ENCODE data around the gene KLHL12.
A peak's percentile ranks its signal among the peaks of the same experiment; 100 is the strongest.

Gene KLHL12

DNA sequence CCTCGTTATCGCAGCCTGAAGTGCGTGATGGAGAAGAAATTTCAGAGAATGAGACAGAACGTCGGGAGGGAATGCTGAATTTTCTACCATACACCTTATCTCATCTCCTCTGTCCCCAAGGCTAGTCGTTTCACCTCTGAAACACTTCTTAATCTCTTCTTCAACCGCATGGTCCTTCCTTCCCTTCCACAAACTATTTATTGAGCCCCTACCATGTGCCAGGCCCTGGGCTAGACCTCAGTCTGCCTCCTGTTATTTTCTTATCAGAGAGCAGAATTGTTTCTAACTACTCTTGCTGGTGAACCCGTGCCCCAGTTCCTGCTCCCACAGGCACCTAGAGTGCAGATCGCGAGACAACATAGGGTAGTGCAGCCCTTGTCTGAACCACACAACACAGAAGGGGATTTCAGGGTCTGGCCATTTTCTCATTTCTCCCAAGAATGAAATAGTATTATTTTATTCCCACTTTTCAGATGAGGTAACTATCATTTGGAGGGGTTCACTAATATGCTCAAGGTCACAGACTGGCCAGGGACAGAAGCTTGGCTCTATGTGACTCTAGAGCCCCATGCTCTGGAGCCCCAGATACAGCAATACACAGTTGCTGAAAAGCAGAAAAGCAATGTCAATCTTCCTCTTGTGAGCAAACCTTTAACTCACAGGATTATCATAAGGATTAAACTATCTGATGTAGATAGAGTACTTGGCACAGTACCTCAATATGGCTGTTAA is 31.7 kb upstream of the KLHL12 start:
- peak overlapping the region; percentile 75 for H3K4me3 ChIP-seq (ENCODE audit: low read length)
- TF ChIP-seq, protein P1, sequence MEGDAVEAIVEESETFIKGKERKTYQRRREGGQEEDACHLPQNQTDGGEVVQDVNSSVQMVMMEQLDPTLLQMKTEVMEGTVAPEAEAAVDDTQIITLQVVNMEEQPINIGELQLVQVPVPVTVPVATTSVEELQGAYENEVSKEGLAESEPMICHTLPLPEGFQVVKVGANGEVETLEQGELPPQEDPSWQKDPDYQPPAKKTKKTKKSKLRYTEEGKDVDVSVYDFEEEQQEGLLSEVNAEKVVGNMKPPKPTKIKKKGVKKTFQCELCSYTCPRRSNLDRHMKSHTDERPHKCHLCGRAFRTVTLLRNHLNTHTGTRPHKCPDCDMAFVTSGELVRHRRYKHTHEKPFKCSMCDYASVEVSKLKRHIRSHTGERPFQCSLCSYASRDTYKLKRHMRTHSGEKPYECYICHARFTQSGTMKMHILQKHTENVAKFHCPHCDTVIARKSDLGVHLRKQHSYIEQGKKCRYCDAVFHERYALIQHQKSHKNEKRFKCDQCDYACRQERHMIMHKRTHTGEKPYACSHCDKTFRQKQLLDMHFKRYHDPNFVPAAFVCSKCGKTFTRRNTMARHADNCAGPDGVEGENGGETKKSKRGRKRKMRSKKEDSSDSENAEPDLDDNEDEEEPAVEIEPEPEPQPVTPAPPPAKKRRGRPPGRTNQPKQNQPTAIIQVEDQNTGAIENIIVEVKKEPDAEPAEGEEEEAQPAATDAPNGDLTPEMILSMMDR (conservative IDR thresholded peaks at IDR 0.05; ENCODE audit: low read depth, low read length), result no peak
- no peak for DNase-seq (ENCODE audit: low read depth)

DNA sequence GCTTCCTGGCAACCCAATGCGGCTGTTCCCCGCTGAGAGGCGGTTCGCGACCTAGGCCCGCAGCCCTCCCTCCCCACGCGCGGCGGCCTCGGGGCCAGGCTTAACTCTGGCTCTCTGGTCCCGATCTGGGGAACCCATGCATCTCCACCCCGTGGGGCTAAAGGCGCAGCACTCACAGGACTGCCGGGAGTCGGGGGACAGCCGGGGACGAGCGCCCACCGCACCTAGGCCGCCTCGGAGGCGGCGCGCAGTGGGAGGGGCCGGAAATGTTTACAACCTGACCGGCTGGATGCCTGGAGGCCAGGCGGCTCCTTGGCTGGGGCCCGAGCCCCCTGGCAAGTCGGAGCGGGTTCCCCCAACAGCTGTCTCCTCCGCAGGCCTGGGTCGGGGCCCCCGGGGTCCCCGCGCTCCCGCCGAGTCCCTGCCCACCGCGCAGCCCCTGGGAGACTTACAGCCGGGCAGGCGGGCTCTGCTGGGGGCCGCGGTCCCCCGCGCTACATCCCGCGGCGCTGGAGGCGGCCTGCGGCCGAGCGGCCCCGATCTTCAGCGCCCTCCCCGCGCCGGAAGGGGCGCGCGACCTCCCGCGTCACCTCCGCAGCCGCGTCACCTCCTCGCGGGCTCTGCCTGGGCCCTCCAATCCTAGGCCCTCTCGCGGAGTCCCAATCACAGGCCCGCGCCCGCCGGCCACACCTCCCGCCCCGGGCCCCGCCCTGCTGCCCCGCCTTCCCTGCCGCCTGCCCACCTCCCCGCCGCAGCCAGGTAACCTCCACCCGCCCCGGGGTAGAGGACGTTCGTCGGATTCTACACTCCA is 30.9 kb upstream of the KLHL12 start, which contains the start of gene ADIPOR1:
Gene ADIPOR1 (minus strand): TSS at position 580 of the 811 bp plus-strand sequence. CDS start 7,242 bp downstream, outside the sequence.
- TF ChIP-seq, protein P1 (conservative IDR thresholded peaks at IDR 0.05; ENCODE audit: low read depth, low read length), result no peak
- peak within 1 kb of the TSS; percentile 87 for H3K4me3 ChIP-seq (ENCODE audit: low read length)
- peak; percentile 46 for DNase-seq (ENCODE audit: low read depth)

DNA sequence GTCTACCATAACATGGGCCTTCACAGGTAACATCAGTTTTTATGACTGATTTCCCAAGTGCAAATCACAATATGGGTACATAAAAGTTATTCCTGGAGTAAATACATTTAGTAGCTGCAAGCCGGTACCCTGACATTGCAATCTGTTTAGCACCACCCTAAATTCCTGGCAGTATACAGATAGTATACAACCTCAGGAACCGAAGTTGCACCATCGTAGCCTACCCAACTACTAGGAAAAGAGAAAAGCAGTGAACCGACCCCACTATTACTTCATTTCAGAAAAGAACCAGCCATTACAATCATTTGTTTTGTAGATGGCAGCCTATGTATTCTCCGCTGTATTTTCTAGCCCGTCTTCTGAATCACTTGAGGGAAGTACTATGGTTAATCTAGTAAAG is 29.9 kb upstream of the KLHL12 start:
- TF ChIP-seq, protein P1 (conservative IDR thresholded peaks at IDR 0.05; ENCODE audit: low read depth, low read length), result no peak
- H3K4me3 ChIP-seq (ENCODE audit: low read length), result peak overlapping the region; percentile 87
- DNase-seq (ENCODE audit: low read depth), result no peak

DNA sequence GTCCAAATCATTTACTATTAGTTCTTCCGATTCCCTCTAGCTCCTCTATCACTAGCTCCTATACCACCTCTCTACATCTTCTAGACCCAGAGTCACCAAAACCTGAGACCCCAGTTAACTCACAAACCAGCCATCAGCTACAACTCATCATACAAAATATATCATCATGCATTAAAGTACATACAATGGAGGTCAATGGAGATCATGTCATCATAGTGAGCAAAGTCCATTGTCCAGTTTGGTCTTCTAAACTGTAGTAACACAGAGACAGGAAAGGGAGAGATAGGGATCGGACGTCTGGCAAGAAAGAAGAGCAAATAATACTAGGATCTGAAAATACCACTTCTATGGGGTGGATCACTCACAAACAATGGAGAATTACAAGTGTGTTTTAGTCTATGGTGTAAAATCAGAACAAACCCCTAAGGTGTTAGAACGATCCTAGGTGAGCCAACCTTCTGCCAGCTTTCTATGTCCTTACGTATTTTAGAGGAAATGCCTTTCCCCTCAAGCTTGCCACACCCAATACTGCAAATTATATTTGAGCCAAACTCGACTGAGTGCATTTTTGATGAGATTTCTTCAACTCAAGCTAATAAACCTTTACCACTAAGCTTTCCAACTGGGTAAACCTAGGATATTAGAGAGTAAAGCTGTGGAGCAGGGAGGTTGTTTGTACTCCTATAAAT is 27.2 kb upstream of the KLHL12 start:
- no peak for DNase-seq (ENCODE audit: low read depth)
- H3K4me3 ChIP-seq (ENCODE audit: low read length), result no peak overlapping the region
- TF ChIP-seq, protein P1 (conservative IDR thresholded peaks at IDR 0.05; ENCODE audit: low read depth, low read length), result no peak

DNA sequence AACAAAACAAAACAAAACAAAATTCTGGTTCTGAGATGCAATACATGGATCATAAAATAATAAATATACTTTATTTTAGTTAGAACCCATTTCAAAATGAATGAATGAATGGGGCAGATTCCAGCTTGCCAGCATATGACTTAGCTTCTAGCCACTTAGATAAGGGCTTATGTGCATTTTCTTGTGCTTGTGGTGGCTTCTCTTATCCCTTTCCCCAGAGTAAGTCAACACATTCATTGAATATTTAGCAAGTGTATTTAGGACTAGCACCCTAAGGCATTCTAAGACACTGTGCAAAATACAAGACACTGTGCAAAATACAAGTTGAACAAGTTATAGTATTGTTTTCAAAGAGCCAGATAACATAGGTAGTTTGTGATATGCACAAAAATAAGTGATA is 26.4 kb upstream of the KLHL12 start:
- DNase-seq (ENCODE audit: low read depth), result no peak
- H3K4me3 ChIP-seq (ENCODE audit: low read length), result no peak overlapping the region
- TF ChIP-seq, protein P1 (conservative IDR thresholded peaks at IDR 0.05; ENCODE audit: low read depth, low read length), result no peak

DNA sequence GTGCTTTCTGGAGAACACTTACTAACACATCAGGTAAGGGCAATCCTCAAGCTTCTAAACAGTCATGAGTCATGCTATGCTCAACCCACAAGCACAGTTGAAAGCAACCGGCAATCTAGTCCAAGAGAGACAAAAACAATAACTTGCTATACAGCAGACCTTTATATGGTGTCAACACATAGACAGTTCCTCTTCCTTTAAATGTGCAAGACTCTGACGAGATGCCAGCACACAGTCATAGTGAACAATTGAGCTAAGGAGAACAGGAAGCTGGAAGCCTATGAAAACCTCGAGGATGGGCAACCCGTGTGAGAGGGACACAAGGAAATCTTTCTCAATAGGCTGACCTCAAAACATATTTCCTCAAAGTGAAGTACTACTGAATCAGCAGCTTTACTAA is 25.8 kb upstream of the KLHL12 start:
- TF ChIP-seq, protein P1 (conservative IDR thresholded peaks at IDR 0.05; ENCODE audit: low read depth, low read length), result no peak
- H3K4me3 ChIP-seq (ENCODE audit: low read length), result no peak overlapping the region
- DNase-seq (ENCODE audit: low read depth), result no peak

Measured in retinal pigment epithelial cell (primary cell).